NCI-H446 treated with DMSO at 0.1 percent for 48 hours (cell line): ENCODE measurements around the gene DENND5A.

Source experiments
- DNase-seq: peaks from one replicate; lab custom pipeline; 2025; lab: John Stamatoyannopoulos, UW

The DENND5A gene

GRCh38 chr11:9095421-9095820 is 169.7 kb downstream of the DENND5A start:
- DNase-seq: no peak

DNA sequence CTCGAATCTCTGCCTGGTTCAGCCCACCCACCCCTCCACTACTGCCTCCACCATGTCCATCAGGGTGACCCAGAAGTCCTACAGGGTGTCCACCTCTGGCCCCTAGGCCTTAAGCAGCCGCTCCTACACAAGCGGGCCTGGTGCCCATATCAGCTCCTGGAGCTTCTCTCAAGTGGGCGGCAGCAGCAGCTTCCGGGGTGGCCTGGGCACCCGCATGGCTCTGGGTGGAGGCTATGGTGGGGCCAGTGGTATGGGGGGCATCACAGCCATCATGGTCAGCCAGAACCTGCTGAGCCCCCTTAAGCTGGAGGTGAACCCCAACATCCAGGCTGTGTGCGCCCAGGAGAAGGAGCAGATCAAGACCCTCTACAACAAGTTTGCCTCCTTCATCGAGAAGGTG is 170.7 kb downstream of the DENND5A start:
- DNase-seq: no peak

GRCh38 chr11:9092853-9093778 is 172.0 kb downstream of the DENND5A start:
- no peak for DNase-seq

DNA sequence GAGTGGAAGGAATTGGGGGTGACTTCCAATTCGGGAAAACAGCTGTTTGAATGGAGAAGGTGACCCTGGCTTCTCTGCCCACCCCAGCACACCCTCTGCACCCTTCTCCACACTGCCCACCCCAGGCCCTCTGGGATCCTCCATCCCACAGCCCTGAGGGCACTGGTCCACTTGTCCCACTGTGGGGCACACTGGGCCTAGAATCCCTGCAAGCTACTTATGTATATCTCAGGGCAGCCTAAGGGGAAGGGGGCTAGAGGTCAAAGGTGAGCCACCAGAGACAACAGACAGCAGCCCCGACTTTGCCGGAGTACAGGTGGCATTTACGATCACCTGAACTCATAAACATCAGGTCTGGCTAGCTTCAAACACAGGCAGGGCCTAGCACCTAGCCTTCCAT is 173.1 kb downstream of the DENND5A start:
- no peak for DNase-seq

GRCh38 chr11:9091044-9091922 is 173.9 kb downstream of the DENND5A start, which contains the start of gene SCUBE2:
Gene SCUBE2 (minus strand): TSS chr11:9091599. CDS start chr11:9091528, 71 bp downstream.
- no peak for DNase-seq

GRCh38 chr11:9090488-9091043 is 174.6 kb downstream of the DENND5A start:
- DNase-seq: no peak

DNA sequence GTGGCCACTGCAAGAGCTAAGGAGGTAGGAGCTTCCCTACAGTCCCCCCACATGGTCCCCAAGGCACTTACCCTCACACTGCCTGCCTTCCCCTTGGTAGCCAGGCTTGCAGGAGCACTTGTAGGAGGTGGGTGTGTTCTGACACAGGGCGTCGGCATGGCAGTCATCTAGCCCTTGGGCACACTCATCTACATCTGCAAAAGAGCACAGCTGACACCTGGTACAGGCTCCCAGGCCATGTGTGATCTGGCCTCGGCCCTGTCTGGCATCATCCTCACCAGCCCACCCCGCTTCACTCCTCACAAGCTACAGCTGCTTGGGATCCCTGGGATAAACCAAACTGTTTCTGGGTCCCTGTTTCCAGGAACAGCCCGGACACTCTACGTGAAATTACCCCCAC is 175.5 kb downstream of the DENND5A start:
- no peak for DNase-seq

DNA sequence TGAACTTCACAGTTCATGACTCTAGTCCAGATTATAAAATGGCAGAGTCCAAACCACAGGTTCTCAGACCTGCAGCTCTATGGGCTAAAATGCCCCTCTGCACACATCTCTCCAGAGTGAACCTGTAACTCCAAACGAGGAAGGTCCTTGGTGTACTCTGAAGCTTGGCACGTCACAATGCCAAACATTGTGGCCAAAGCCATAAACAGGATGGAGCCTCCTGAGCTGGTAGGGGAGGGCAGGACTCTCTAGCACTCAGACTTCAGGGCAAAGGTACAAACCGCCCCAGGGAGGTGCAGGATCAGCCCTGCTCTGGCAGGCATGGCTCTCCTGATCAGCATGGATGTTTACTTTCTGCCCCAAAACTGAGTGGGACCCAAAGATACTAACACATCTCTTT is 176.1 kb downstream of the DENND5A start:
- DNase-seq: no peak
